GM21390 (cell line): ENCODE results near the gene KSR2.
"Not testable (repeated sequence)": the region's sequence is repeated elsewhere in the genome, so short reads cannot be mapped to it uniquely, and the experiment has no call there.

Experiments used
- ATAC-seq: cut with Tn5 transposase; IDR thresholded peaks from one replicate; pipeline ENCODE4 v1.9.1; 2021; ENCODE audit not compliant: unreplicated experiment

The KSR2 gene

DNA sequence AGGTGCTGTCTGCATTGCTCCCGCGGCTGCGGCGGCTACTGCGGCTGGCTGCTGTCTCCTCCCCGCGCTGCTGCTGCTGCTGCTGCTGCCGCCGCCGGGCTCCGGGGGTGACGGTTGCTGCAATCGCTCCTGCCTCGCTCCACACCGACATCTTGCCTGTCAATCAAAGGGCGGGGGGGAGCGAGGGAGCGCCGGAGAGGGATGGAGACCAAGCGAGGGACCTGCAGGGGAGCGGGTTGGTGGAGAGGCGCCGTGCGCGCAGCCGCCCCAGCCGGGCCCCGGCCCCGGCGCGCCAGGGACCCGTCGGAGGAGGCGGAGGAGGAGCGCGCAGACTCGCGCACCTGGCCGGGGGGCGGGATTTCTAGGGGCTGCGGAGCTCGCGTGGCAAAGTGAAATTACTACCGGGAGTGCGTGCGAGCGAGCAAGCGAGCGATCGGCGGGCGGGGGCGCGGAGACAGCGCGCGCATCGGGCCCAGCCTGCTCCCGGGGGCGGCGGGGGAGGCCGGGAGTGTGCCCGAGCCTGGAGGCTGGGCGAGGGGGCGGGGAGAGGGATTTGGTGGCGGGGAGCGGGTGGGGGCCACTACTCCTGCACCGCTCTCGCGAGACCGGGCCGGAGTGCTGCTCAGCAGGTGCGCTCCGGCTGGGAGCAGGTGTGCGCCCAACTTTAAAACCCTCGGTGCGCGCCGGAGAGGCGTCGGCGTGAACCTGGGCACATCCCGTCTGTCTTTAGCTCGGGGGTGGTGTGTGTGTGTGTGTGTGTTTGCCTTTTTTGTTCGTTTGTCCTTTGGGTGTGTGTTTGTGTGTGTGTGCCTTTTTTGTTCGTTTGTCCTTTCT is at the start of gene KSR2:
TSS of gene KSR2 (minus strand) at position 165 of the 834 bp plus-strand sequence. CDS start 735 bp downstream, outside the sequence.
- ATAC-seq, result peak; percentile 78

DNA sequence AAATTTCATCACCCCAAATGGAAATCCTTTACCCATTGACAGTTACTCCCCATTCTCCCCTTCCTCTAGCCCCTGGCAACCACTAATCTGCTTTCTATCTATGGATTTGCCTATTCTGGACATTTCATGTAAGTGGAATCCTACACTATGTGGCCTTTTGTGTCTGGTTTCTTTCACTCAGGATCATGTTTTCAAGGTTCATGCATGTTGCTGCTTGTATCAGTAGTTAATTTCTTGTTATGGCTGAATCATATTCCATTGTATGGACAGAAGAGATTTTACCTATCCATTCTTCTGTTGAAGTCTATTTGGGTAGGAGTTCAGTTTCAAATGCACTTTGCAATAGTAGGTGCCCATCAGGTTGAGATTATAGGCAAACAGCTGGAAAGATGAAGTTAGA is 49.1 kb upstream of the KSR2 start:
- no peak for ATAC-seq

DNA sequence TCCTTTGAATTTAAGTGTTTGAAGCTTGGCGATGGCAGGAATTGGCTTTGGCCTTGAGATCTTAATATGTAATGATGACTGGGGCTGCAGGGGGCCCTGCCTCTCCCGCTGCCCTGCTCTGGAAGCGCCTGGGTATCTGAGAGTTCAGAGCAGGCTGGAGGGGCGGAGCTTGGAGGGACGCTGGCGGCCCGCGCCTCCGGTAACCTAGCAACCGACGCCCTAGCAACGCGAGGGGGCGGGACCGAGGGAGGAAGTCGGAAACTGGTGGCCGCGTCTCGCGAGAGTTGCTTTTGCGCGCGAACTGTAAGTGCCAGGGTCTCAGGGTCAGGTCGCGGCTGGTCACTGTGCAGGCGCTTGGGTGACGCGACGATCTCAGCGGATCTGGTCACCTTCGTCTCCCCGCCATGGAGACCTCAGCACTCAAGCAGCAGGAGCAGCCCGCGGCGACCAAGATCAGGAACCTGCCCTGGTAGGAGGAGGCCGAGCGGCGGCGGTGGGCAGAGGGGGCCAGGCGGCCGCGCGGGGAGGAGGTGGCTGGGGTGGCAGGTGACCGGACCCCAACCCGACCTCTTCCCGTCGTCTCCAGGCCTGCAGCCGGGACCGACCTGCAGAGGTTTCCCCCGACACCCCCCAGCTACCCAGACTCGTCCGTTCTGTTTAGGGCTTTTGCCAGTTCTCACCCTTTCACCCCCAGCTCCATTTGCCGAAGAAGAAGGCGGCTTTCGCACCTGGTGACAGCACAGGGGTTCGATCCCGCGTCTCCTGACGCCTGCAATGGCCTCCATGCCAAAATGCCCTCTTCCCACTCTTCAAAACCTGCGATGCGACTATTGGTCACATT is 47.9 kb upstream of the KSR2 start, which contains the start of gene RFC5:
TSS of gene RFC5 (plus strand) at position 280 of the 841 bp plus-strand sequence. CDS start at position 405, 125 bp downstream.
- ATAC-seq, result peak; percentile 99

DNA sequence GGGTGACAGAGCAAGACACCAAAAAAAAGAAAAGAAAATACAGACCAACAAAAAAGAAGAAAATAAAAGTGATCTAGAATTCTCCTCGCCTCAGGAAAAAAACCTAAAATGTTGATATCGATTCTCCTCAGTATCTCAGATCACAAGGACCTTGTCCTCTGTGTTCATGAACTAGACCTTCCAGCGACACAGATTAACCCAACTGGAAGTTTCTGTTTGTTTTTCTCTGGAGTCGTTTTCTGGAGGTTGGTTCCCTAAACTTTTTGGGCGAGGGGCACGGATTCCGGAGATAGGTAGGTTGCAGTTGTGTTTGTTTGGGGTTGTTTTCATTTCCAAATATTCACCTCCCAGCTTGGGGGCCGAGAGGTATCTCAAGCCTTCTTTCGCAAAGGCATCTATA is 47.2 kb upstream of the KSR2 start:
- ATAC-seq, result no peak

DNA sequence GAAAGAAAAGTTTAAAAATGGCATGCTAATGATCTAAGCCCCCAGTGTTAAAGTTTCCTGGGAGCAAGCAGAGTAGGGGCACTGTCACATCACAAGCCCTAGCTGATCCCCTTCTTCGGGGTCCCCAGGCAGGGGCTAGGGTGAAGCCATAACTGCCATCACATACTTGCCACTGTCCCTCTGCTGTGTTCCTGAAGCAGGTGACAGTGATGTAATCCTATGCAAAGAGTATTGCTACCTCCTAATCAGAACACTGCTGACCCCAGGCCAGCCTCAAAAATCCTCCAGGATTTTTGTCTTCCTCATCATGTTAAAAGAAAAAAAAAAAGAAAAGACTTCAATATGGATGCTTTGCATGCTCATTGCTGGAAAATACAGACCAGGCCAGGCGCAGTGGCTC is 46.5 kb upstream of the KSR2 start:
- ATAC-seq, result no peak

DNA sequence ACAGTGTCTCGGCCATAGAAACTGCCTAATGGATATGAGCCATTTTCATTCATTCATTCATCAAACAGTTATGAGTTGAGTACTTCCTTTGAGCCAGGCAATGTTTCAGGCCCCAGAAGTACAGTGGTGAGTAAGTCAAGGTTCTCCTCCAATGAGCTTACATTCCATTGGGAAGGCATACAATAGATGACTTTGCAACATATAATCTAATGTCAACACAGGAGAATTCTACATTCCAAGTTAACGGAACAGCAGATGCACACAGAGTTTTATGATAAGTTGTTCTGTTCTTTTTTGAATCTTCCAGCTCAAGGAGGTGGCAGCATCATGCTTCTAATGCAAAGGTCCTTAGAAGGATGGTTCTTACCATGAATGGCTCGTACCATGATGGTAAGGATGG is 44.5 kb upstream of the KSR2 start:
- no peak for ATAC-seq

DNA sequence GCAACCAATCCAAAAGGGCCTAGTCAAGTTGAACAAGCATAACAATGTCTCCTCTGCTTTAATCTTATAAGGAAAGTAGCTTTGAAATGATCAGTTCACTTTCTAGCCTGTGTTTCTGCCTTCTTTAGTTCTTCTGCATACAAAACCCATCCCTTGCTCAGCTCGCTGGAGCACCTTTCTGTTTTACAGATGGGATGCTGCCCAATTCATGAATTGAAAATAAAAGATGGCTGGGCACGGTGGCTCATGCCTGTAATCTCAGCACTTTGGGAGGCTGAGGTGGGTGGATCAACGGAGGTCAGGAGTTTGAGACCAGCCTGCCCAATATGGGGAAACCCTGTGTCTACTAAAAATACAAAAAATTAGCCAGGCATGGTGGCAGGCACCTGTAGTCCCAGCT is 43.2 kb upstream of the KSR2 start:
- no peak for ATAC-seq

DNA sequence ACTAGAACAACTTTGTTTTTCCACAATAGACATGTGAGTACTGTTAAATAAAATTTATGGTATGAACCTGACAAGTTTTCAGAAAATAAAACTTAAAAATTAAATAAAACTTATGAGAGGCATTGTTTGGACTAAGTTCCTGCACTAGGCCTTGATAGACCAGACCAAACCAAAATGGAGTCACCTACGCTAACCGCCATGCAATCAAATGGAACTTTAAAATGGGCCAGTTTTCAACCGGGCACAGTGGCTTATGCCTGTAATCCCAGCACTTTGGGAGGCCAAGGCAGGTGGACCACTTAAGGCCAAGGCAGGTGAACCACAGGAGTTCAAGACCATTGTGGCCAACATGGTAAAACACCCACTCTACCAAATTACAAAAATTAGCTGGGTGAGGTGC is 42.6 kb upstream of the KSR2 start:
- ATAC-seq, result no peak

DNA sequence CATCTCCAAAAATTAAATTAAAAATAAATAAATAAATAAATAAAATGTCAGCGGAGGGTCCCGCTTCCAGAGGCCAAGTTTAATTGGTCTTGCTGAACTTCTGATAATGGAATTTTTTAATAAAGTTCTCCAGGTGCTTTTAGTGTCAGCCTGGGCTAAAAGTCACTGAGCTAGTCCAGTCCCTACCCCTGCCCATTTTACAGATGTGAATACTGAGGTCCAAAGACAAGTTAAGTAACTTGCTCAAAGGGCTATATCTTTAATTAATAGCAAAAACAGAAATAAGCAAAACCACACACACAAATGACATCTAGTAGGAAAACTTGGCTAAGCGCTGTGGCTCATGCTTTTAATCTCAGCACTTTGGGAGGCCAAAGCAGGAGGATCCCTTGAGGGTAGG is 42.1 kb upstream of the KSR2 start:
- no peak for ATAC-seq

DNA sequence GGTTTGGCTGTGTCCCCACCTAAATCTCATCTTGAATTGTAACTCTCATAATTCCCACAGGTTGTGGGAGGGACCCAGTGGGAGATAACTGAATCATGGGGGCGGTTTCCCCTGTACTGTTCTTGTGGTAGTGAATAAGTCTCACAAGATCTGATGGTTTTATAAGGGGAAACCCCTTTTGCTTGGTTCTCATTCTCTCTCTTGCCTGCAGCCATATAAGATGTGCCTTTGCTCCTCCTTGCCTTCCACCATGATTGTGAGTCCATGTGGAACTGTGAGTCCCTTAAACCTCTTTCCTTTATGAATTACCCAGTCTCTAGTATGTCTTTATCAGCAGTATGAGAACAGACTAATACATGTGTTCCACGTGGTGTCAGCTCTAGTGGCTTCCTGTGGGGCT is 31.0 kb upstream of the KSR2 start:
- ATAC-seq, result not testable (repeated sequence)

DNA sequence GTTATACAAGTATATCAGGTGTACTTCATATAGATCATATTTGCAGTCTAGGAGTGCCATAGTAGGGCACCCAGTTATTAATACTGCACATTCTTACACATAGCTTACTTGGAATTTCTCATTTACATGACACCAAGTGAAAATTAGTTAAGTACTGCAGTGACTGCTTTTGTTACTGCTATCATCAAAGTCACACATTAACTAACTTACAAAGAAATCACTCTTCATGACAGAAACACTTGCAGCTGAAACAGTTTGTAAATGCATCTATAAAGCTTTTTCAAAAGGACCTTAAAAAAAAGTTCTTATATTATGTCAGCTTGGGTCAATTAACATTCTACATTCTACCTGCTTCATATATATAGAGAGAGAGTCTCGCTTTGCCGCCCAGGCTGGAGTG is 29.9 kb upstream of the KSR2 start:
- no peak for ATAC-seq

DNA sequence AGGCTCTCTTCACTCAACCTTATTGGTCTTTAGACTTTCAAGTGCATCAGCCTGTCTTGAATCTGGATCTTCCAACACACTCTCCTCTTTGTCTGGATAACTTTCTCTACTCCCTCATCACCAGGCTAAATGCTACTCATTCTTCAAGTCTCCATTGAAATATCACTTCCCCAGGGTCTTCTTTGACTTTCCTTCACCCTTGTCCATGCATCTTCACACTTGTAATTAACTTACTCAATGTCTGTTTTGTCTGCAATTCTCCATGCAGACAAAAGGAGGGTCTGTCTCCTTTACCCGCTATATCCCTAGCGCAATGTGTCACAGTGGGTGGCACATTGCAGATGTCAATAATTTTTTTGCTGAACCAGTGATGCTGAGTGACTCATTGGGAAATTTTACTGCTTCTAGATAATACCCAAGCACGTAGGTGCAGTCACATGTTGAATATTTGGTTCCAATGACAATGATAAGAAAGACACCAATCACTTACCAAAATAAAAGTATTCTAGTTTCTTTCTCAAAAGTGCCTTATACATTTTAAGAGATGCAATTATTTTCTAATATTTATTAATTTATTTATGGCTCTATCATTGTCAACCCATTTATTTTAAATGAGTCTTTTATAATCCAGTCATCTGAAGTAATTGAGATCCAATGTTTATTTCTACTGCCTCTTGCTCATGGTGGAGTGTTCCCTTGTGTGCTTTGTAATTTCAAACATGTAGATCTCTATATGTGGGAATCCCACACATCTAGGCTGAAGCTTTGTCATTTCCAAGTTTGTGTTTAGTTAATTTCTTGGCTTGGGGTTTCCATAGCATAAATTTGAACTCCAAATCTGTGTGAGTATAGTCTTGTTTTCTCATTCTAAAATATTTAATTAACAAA is 26.0 kb upstream of the KSR2 start:
- ATAC-seq, result no peak

DNA sequence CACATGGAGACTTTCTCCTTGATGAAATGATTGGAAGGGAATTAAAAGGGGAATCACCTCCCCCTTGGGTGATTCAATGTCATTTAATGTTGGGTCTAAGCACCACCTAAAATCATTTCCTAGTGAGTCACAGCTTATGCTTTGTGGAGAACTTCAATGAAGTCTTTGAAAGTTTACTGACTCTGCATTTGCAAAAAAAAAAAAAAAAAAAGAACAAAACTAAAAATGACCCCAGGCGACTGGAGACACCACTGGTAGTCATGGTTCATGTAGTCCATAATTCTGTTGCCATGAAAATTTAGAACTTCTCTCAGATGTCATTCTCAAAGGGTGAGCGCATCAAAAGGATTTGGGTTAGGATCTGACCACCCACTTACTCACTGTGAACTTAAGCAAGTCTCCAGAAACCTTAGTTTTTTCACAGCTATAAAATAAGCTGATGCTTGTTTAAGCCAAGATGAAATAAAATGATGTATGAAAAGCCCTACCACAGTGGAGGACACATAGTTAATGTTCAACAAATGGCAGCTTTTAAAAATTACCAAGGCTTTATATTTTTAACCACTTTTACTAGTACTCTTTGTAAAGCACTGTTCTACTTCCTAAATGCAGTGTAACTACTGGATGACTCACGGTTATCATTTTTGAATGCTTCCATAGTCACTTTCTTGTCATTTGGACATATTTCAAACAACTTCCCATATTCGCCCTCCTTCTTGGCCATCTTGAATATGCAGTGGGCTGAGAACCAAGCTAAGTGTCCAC is 18.1 kb upstream of the KSR2 start:
- ATAC-seq, result no peak

DNA sequence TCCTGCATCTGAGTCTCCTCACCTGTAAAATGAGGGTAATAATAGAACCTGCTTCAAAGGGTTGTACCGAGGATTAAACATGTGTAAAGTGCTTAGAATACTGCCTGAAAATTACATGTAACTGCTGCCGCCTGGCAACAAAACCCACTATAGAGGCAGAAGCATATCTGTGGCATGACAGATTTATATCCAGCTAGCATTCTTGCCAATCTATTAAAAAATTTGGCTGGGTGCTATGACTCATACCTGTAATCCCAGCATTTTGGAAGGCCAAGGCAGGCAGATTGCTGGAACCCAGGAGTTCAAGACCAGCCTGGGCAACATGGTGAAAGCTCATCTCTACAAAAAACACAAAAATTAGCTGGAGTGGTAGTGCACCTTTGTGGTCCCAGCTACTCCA is 16.4 kb upstream of the KSR2 start:
- ATAC-seq, result no peak

DNA sequence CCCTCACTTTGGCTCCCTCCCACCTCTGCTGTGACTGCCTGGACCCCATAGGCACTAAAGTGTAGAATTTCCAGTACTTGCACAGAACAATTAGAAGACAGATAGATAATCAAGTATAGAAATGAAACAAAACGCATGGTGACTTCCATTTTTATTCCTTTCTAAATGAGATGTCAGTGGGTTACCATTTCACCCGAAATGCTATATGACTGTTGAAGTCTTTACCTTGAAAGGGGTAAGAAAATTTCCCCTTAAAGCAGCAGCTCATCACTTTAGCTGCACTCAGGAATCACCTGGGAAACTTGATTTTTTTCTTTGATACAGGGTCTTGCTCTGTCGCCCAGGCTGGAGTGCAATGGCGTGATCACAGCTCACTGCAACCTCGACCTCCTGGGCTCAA is 12.5 kb upstream of the KSR2 start:
- no peak for ATAC-seq

DNA sequence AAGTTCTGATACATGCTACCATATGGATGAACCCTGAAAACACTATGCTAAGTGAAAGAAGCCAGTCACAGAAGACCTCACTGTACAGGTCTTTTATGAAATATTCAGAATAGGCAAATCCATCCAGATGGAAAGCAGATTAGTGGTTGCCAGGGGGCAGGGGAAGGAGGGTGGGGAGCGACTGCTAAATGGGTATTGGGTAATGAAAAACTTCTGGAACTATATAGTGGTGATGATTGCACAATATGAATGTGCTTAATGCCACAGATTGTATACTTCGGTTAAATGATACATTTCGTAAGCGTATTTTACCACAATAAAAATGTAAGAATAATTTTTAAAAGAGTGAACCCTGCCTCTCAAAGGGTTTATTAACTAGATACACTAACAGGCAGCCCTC is 11.8 kb upstream of the KSR2 start:
- ATAC-seq, result no peak

DNA sequence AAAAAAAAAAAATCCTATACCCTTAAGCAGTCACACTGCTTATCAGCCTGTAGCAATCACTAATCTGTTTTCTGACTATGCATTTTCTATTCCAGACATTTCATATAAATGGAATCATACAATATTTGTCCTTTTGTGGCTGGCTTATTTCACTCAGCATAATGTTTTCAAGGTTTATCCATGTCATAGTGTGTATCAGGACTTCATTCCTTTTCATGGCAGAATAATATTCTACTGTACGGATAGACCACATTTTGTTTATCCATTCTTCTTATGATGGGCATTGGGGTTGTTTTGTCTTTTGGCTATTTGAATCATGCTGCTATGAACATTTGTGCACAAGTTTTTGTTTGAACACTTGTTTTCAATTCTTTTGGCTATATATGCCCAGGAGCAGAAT is 8.6 kb upstream of the KSR2 start:
- ATAC-seq, result no peak

DNA sequence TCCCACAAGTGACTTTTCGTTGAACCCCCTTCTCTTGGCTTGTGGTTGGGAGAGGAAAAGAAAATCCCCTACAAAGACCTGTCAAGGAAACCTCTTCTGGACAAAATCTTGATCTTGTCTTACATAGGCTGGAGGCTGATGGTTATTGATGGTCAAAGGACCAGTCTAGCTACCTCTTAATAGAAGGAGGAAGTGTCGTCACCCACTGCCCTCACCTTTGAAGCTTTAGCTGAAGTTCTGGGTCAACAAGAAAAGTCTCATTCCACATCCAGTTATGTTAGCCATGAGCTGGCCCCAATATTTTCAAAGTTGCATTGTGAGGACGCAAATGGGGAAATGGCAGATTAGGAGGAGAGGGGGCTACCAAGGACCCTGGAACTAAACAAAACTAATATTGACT is 6.2 kb upstream of the KSR2 start:
- ATAC-seq, result no peak

DNA sequence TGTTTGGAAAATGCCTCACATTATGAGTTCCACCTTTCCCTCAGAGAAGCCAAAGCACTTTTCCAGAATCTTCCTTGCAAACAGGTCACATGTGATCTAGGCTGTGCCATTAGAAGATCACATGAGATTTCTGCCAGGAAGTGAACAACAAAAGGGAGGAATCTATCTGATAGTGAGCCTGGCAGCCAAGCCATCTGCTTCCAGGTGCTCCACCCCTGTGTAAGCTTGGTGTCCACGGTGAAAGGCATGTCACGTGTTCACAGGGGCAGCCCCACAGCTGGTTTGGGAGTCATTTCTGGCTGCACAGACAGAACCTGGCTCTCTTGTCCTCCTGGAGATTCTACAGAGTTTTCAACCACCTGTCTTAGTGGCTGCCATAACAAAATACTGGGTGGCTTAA is 3.5 kb upstream of the KSR2 start:
- ATAC-seq, result no peak

DNA sequence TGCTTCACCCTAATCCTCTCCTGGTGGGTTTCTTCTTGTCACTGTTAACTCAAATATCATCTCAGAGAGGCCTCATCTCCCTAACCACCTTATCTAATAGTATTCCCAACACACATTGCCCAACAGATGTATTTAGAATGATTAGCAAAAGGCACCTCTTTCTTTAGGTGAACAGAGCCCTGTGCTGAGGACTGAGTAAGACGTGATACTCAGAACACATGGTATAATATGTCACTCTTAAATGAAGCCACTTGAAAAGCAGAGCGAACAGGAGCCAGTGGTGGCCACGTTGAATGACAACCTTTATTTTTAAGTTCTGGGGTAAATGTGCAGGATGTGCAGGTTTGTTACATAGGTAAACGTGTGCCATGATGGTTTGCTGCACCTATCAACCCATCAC is 1.5 kb upstream of the KSR2 start:
- ATAC-seq, result no peak
